NCI-H774 (cell line): ENCODE data around the gene HNRNPF.

Source experiments
- DNase-seq: peaks from one replicate; lab custom pipeline; 2025; lab: John Stamatoyannopoulos, UW

Gene HNRNPF

GRCh38 chr10:43421201-43421507, 12.2 kb upstream of the HNRNPF start:
- DNase-seq: no peak

- DNase-seq: peak; percentile 67
Observed at GRCh38 chr10:43420369-43421200, 11.6 kb upstream of the HNRNPF start.

- no peak for DNase-seq
Observed at GRCh38 chr10:43419997-43420368, 11.0 kb upstream of the HNRNPF start.

- no peak for DNase-seq
Observed at GRCh38 chr10:43417950-43418768, 9.2 kb upstream of the HNRNPF start.

GRCh38 chr10:43415544-43415943, 6.6 kb upstream of the HNRNPF start:
- DNase-seq: no peak

GRCh38 chr10:43411536-43411935, 2.5 kb upstream of the HNRNPF start:
- no peak for DNase-seq

- no peak for DNase-seq
Observed at GRCh38 chr10:43410345-43410744, 1.4 kb upstream of the HNRNPF start.

GRCh38 chr10:43409385-43410109, 561 bp upstream of the HNRNPF start:
- peak; percentile 41 for DNase-seq

GRCh38 chr10:43408331-43408709, 666 bp downstream of the HNRNPF start:
- DNase-seq: no peak

GRCh38 chr10:43407576-43408330, 1.2 kb downstream of the HNRNPF start:
- peak; percentile 82 for DNase-seq

GRCh38 chr10:43407148-43407575, 1.8 kb downstream of the HNRNPF start:
- DNase-seq: peak; percentile 21

- DNase-seq: no peak
Observed at GRCh38 chr10:43404704-43405084, 4.3 kb downstream of the HNRNPF start.

- no peak for DNase-seq
Observed at GRCh38 chr10:43403911-43404703, 4.9 kb downstream of the HNRNPF start.

- DNase-seq: no peak
Observed at GRCh38 chr10:43402880-43403452, 6.0 kb downstream of the HNRNPF start.

- DNase-seq: no peak
Observed at GRCh38 chr10:43402176-43402575, 6.8 kb downstream of the HNRNPF start.

GRCh38 chr10:43401627-43402026, 7.4 kb downstream of the HNRNPF start:
- no peak for DNase-seq

GRCh38 chr10:43399320-43400310, 9.4 kb downstream of the HNRNPF start:
- no peak for DNase-seq

GRCh38 chr10:43398939-43399319, 10.1 kb downstream of the HNRNPF start:
- no peak for DNase-seq

- DNase-seq: peak; percentile 92
Observed at GRCh38 chr10:43396928-43397624, 11.9 kb downstream of the HNRNPF start.
